Endodermal cell (in vitro differentiated cells): ENCODE measurements around the gene OTOR. TPM values are rescaled to one million over a fixed set of nuclear protein-coding genes. Genes with fewer than 3 reads are reported as not detected.
A peak's percentile ranks its signal among the peaks of the same experiment; 100 is the strongest.

ENCODE experiments used
- DNase-seq: peaks from one replicate; pipeline ENCODE4 v3.0.0-alpha.2; 2017
- H3K27ac ChIP-seq: 2 replicates; pipeline ENCODE4 v1.5.1; 2013; ENCODE audit warnings: mild to moderate bottlenecking, low read depth, low read length, moderate library complexity
- H3K27me3 ChIP-seq: 2 replicates; pipeline ENCODE4 v1.6.1; 2013; ENCODE audit warnings: mild to moderate bottlenecking, low read length, moderate library complexity; ENCODE audit not compliant: insufficient read depth, control insufficient read depth, poor library complexity, severe bottlenecking
- H3K36me3 ChIP-seq: 2 replicates; pipeline ENCODE4 v1.7.0; 2013; ENCODE audit warnings: mild to moderate bottlenecking, low read length, moderate library complexity; ENCODE audit not compliant: control insufficient read depth, insufficient read depth
- H3K4me1 ChIP-seq: one replicate; pipeline ENCODE4 v1.7.0; 2013; ENCODE audit warnings: low read length; ENCODE audit not compliant: control insufficient read depth, insufficient read depth
- H3K4me3 ChIP-seq: 2 replicates; pipeline ENCODE4 v1.5.1; 2013; ENCODE audit warnings: mild to moderate bottlenecking, low read length, moderate library complexity
- H3K9ac ChIP-seq: 2 replicates; pipeline ENCODE4 v1.6.1; 2013; ENCODE audit warnings: mild to moderate bottlenecking, low read length, moderate library complexity; ENCODE audit not compliant: poor library complexity, severe bottlenecking; ENCODE audit errors: extremely low read depth
- H3K9me3 ChIP-seq: 2 replicates; pipeline ENCODE4 v1.6.1; 2013; ENCODE audit warnings: mild to moderate bottlenecking, low read length, moderate library complexity; ENCODE audit not compliant: control insufficient read depth
- H3K27ac Mint-ChIP-seq: 2 replicates; pipeline ENCODE4 v1.8.0; 2020; ENCODE audit warnings: mixed read lengths
- H3K27me3 Mint-ChIP-seq: 2 replicates; pipeline ENCODE4 v1.8.0; 2021; ENCODE audit warnings: mild to moderate bottlenecking, mixed read lengths; ENCODE audit not compliant: insufficient read depth
- H3K36me3 Mint-ChIP-seq: 2 replicates; pipeline ENCODE4 v1.8.0; 2020; ENCODE audit warnings: low read depth, mixed read lengths
- H3K4me1 Mint-ChIP-seq: 2 replicates; pipeline ENCODE4 v1.8.0; 2020; ENCODE audit warnings: mixed read lengths
- H3K4me3 Mint-ChIP-seq: 2 replicates; pipeline ENCODE4 v1.8.0; 2020; ENCODE audit warnings: mild to moderate bottlenecking, moderate library complexity, mixed read lengths
- H3K9me3 Mint-ChIP-seq: 2 replicates; pipeline ENCODE4 v1.8.0; 2020; ENCODE audit warnings: mild to moderate bottlenecking, mixed read lengths
- WGBS, 2 experiments: methylation state at CpG; one replicate each; pipeline versions ENCODE4 v1.1.5 to v1.1.7; 2013; ENCODE audit warnings: missing lambda C conversion rate in 2 of 2, mixed read lengths in 1 of 2; ENCODE audit not compliant: insufficient coverage in 1 of 2, insufficient read length in 1 of 2; 5-methylcytosine and 5-hydroxymethylcytosine counted together
- total RNA-seq, 2 donors: library from RNA; stranded (reverse); fragmentation: NEBNext Ultra II Directional in 1 of 2; extraction: Animal tissue kit (Norgen Biotek cat#: 25700) in 1 of 2; gene quantifications; 2 replicates in 1 of 2; 3 replicates in 1 of 2; pipeline ENCODE4 v1.2.1, GENCODE V29; 2021
- TF ChIP-seq, protein P1 (sequence below): fragments of 200-600 bp; sonication (generic); conservative IDR thresholded peaks from 2 replicates; pipeline ENCODE4 v1.5.0; 2021; ENCODE audit warnings: antibody characterized with exemption, mild to moderate bottlenecking

OTOR gene
- total RNA-seq, 2 donors from 2014 or later = not detected

DNA sequence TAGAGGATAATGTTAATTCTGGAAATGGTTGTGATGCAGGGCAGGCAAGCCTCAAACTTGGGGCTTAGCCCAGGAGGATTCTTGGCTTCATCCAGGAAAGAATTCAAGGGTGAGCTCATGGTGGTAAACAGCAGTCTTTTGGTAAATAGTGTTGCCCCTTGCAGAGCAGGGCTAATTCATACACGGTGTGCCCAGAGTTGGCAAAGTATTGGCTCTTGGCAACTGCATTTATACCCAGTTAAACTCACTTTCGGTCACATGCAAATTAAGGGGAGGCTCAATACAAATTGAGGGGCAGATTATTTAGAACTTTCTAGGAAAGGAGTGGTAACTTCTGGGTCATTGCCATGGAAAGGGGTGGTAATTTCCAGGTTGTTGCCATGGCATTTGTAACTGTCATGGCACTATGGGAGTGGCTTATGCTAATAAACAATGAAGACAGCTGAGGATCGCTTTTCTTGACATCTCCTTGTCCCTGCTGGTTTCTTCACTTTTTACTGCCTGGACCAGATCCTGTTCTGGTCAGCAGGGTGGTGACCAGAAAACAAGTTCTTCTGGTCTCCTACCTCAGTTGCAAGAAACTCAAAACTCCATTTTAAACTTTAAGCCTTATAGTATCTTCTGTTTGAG is 3.9 kb upstream of the OTOR start:
- Histone ChIP-seq H3K9ac (no peak overlapping the region), H3K4me3 (no peak overlapping the region), H3K27ac (no peak overlapping the region), H3K9me3 (no peaks in the 10 kb centered on the region), H3K27me3 (no peaks in the 10 kb centered on the region), H3K36me3 (peaks cover 30% of the 10 kb centered on the region), H3K4me1 (no peaks in the 10 kb centered on the region)
- no peaks in the 10 kb centered on the region for H3K27me3 Mint-ChIP-seq
- H3K4me3 Mint-ChIP-seq = no peak overlapping the region
- peaks cover 25% of the 10 kb centered on the region for H3K36me3 Mint-ChIP-seq
- TF ChIP-seq, protein P1, sequence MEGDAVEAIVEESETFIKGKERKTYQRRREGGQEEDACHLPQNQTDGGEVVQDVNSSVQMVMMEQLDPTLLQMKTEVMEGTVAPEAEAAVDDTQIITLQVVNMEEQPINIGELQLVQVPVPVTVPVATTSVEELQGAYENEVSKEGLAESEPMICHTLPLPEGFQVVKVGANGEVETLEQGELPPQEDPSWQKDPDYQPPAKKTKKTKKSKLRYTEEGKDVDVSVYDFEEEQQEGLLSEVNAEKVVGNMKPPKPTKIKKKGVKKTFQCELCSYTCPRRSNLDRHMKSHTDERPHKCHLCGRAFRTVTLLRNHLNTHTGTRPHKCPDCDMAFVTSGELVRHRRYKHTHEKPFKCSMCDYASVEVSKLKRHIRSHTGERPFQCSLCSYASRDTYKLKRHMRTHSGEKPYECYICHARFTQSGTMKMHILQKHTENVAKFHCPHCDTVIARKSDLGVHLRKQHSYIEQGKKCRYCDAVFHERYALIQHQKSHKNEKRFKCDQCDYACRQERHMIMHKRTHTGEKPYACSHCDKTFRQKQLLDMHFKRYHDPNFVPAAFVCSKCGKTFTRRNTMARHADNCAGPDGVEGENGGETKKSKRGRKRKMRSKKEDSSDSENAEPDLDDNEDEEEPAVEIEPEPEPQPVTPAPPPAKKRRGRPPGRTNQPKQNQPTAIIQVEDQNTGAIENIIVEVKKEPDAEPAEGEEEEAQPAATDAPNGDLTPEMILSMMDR = no peak
- no peak overlapping the region for H3K27ac Mint-ChIP-seq
- no peaks in the 10 kb centered on the region for H3K4me1 Mint-ChIP-seq
- DNase-seq = no peak
- H3K9me3 Mint-ChIP-seq = no peaks in the 10 kb centered on the region
- WGBS, 2 experiments = 89 to 90% methylated on average over 2 to 3 of the region's 3 CpGs

GRCh38 chr20:16745204-16745603 is 3.0 kb upstream of the OTOR start:
- Mint-ChIP-seq H3K36me3 (peaks cover 17% of the 10 kb centered on the region), H3K4me3 (no peak overlapping the region)
- 92 to 97% methylated on average over 3 to 5 of the region's 5 CpGs for WGBS, 2 experiments

DNA sequence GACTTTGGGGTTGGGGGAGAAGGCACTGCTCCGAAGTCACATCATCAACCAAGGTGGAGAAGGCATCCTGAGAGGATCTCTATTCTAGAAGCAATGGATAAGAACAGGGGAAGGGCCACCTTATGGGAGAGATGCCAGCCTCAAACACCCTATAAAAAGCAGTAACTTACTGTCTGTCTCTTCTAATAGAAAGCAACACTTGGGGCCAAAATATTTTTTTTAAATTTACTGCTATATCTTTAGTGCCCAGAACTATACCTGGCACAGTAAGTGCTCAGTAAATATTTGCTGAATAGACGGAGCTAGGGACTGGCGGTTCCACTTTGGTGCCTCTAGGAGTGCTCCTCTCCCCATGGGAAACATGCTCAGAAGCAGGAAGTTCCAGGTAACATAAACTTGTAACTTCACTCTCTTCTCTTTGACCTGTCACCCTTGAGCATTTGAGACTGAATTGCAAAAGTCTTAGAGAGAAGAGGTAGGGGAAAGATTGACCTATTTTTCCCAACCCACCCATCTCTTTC is 807 bp upstream of the OTOR start:
- no peak overlapping the region for H3K4me3 ChIP-seq
- no peaks in the 10 kb centered on the region for H3K9me3 ChIP-seq
- TF ChIP-seq, protein P1 = peak; percentile 62
- Mint-ChIP-seq H3K36me3 (peaks cover 3% of the 10 kb centered on the region), H3K27ac (no peak overlapping the region), H3K4me3 (no peak overlapping the region), H3K4me1 (peaks cover under 1% of the 10 kb centered on the region), H3K9me3 (no peaks in the 10 kb centered on the region), H3K27me3 (no peaks in the 10 kb centered on the region)
- no peaks in the 10 kb centered on the region for H3K27me3 ChIP-seq
- no peak for DNase-seq
- no peaks in the 10 kb centered on the region for H3K4me1 ChIP-seq
- H3K27ac ChIP-seq = no peak overlapping the region
- WGBS, 2 experiments = 79 to 90% methylated on average over 2 to 3 of the region's 3 CpGs
- no peaks in the 10 kb centered on the region for H3K36me3 ChIP-seq
- no peak overlapping the region for H3K9ac ChIP-seq

More at GRCh38 chr20:16745204-16745603, 3.0 kb upstream of the OTOR start:
- no peak overlapping the region for H3K27ac ChIP-seq
- H3K4me1 ChIP-seq = no peaks in the 10 kb centered on the region
- H3K27me3 ChIP-seq = no peaks in the 10 kb centered on the region
- TF ChIP-seq, protein P1 = no peak
- H3K9ac ChIP-seq = no peak overlapping the region
- DNase-seq = no peak
- no peak overlapping the region for H3K27ac Mint-ChIP-seq
- peaks cover 21% of the 10 kb centered on the region for H3K36me3 ChIP-seq
- H3K4me1 Mint-ChIP-seq = no peaks in the 10 kb centered on the region
- H3K9me3 Mint-ChIP-seq = no peaks in the 10 kb centered on the region
- no peak overlapping the region for H3K4me3 ChIP-seq
- no peaks in the 10 kb centered on the region for H3K9me3 ChIP-seq
- no peaks in the 10 kb centered on the region for H3K27me3 Mint-ChIP-seq
